Tibial nerve (tissue), 4 donors: ENCODE measurements around the gene NPIPB2. TPM values are rescaled to one million over a fixed set of nuclear protein-coding genes. Genes with fewer than 3 reads are reported as not detected.
"Not testable (repeated sequence)": the region's sequence is repeated elsewhere in the genome, so short reads cannot be mapped to it uniquely, and the experiment has no call there.

Experiments
- DNase-seq, 2 donors: peaks; one replicate each; pipeline ENCODE4 v3.0.0-alpha.2; 2019; ENCODE audit warnings: low spot score in 2 of 2
- H3K27ac ChIP-seq, 4 donors: fragments of 200-600 bp; sonication (generic) in 3 of 4; one replicate each; pipeline ENCODE4 v1.5.1; 2017 to 2019; ENCODE audit warnings: mild to moderate bottlenecking in 1 of 4
- H3K27me3 ChIP-seq, 2 donors: fragments of 200-600 bp; sonication (generic) in 1 of 2; one replicate each; pipeline versions ENCODE4 v1.5.1 to v1.6.0; 2017 to 2019
- H3K36me3 ChIP-seq, 3 donors: fragments of 200-600 bp; sonication (generic); one replicate each; pipeline ENCODE4 v1.5.1; 2018 to 2019
- H3K4me1 ChIP-seq, 4 donors: fragments of 200-600 bp; sonication (generic) in 3 of 4; one replicate each; pipeline ENCODE4 v1.5.1; 2017 to 2019
- H3K4me3 ChIP-seq, 4 donors: fragments of 200-600 bp; sonication (generic) in 3 of 4; one replicate each; pipeline ENCODE4 v1.5.1; 2017 to 2019; ENCODE audit warnings: mild to moderate bottlenecking in 1 of 4, moderate library complexity in 1 of 4
- H3K9me3 ChIP-seq, 4 donors: fragments of 200-600 bp; sonication (generic) in 3 of 4; one replicate each; pipeline ENCODE4 v1.5.1; 2017 to 2019
- CTCF ChIP-seq, 5 experiments: fragments of 200-600 bp in 3 of 5; fragments of 450-650 bp in 2 of 5; sonication (generic) in 3 of 5; IDR thresholded peaks; one replicate each; pipeline ENCODE4 v1.5.1; 2016 to 2019; ENCODE audit warnings: antibody characterized with exemption in 5 of 5, mild to moderate bottlenecking in 3 of 5, moderate library complexity in 2 of 5
- EP300 ChIP-seq, 2 donors: sonication (generic); formaldehyde crosslinking; IDR thresholded peaks; one replicate each; pipeline ENCODE4 v1.6.1; 2017; ENCODE audit warnings: antibody characterized with exemption in 2 of 2, mild to moderate bottlenecking in 1 of 2
- POLR2A ChIP-seq, 2 donors: fragments of 450-650 bp; IDR thresholded peaks; one replicate each; pipeline ENCODE4 v1.6.1; 2017; ENCODE audit warnings: antibody characterized with exemption in 2 of 2, mild to moderate bottlenecking in 2 of 2, moderate library complexity in 2 of 2
- WGBS, 2 donors: methylation state at CpG; one replicate each; pipeline ENCODE4 v1.1.5; 2018; 5-methylcytosine and 5-hydroxymethylcytosine counted together
- total RNA-seq, 4 donors: library from RNA; depleted of rRNA; stranded (reverse); fragments of >200 nt; gene quantifications; one replicate each; pipeline ENCODE4 v1.1.0, GENCODE V29; 2016

NPIPB2 gene
- 10 to 100 TPM in 1 of 4 donors, 1 to 10 TPM in 3; 6.8 to 12.6 (median 8.3) TPM for total RNA-seq

GRCh38 chr16:11941945-11942344, at the start of gene NPIPB2:
TSS of gene NPIPB2 (minus strand) at chr16:11942045. CDS start at chr16:11942045, 0 bp downstream.
- not testable (repeated sequence) for H3K9me3 ChIP-seq, H3K36me3 ChIP-seq, H3K27me3 ChIP-seq, DNase-seq, H3K27ac ChIP-seq, H3K4me3 ChIP-seq, H3K4me1 ChIP-seq
- WGBS, 2 donors = 92% methylated on average over 2 of the region's 4 CpGs; no CpG with 5 or more reads in 1 of the 2 donors

- DNase-seq = no peak
- Histone ChIP-seq H3K9me3 (no peaks in the 10 kb centered on the region), H3K36me3 (no peaks in the 10 kb centered on the region), H3K27me3 (no peaks in the 10 kb centered on the region), H3K4me1 (peaks cover 0 to 14% (median 7%) of the 10 kb centered on the region in 4 donors), H3K4me3 (no peak overlapping the region), H3K27ac (no peak overlapping the region)
- TF ChIP-seq CTCF (IDR thresholded peaks at IDR 0.05) (no peak), POLR2A (IDR thresholded peaks at IDR 0.05) (no peak), EP300 (IDR thresholded peaks at IDR 0.05) (no peak)
- 84 to 88% methylated on average over 11 of the region's 11 CpGs for WGBS, 2 donors
These were observed 49.0 kb upstream of the NPIPB2 start for GRCh38 chr16:11990702-11991390.

GRCh38 chr16:11988258-11988978, 46.6 kb upstream of the NPIPB2 start:
- WGBS, 2 donors = 56 to 83% methylated on average over 5 of the region's 5 CpGs
- Histone ChIP-seq H3K4me3 (no peak overlapping the region), H3K4me1 (peaks cover 0 to 3% (median 0%) of the 10 kb centered on the region in 4 donors), H3K27me3 (no peaks in the 10 kb centered on the region), H3K27ac (no peak overlapping the region), H3K9me3 (no peaks in the 10 kb centered on the region), H3K36me3 (no peaks in the 10 kb centered on the region)
- TF ChIP-seq EP300 (IDR thresholded peaks at IDR 0.05) (no peak), CTCF (IDR thresholded peaks at IDR 0.05) (no peak), POLR2A (IDR thresholded peaks at IDR 0.05) (no peak)
- DNase-seq = no peak

GRCh38 chr16:11986521-11987057, 44.7 kb upstream of the NPIPB2 start:
- WGBS, 2 donors = 87 to 90% methylated on average over 12 of the region's 12 CpGs
- H3K36me3 ChIP-seq = no peaks in the 10 kb centered on the region
- TF ChIP-seq CTCF (IDR thresholded peaks at IDR 0.05) = no peak
- TF ChIP-seq POLR2A (IDR thresholded peaks at IDR 0.05) = no peak
- no peak for TF ChIP-seq EP300 (IDR thresholded peaks at IDR 0.05)
- no peak for DNase-seq
- H3K9me3 ChIP-seq = no peaks in the 10 kb centered on the region
- no peak overlapping the region for H3K27ac ChIP-seq
- no peak overlapping the region for H3K4me3 ChIP-seq
- H3K4me1 ChIP-seq = no peaks in the 10 kb centered on the region
- no peaks in the 10 kb centered on the region for H3K27me3 ChIP-seq

- H3K27ac ChIP-seq = no peak overlapping the region
- H3K27me3 ChIP-seq = no peaks in the 10 kb centered on the region
- 62 to 88% methylated on average over 5 of the region's 5 CpGs for WGBS, 2 donors
- DNase-seq = no peak
- H3K4me1 ChIP-seq = no peaks in the 10 kb centered on the region
- no peaks in the 10 kb centered on the region for H3K36me3 ChIP-seq
- no peaks in the 10 kb centered on the region for H3K9me3 ChIP-seq
- H3K4me3 ChIP-seq = no peak overlapping the region
- TF ChIP-seq CTCF (IDR thresholded peaks at IDR 0.05) (no peak), POLR2A (IDR thresholded peaks at IDR 0.05) (no peak), EP300 (IDR thresholded peaks at IDR 0.05) (no peak)
These were observed 43.4 kb upstream of the NPIPB2 start for GRCh38 chr16:11985250-11985649.
